ENCODE results near the gene NID2. TPM values are rescaled to one million over a fixed set of nuclear protein-coding genes. Genes with fewer than 3 reads are reported as not detected.

NID2 gene
- total RNA-seq, 1 experiment from 2014 or later, result 12.6 TPM

GRCh38 chr14:52054678-52055077, 14.2 kb downstream of the NID2 start:
- H3K27ac ChIP-seq (ENCODE audit: low read depth, low read length, poor library complexity, severe bottlenecking), result no peak overlapping the region

GRCh38 chr14:52053044-52053443, 15.8 kb downstream of the NID2 start:
- Histone ChIP-seq H3K9me3 (ENCODE audit: low read depth, low read length, poor library complexity, severe bottlenecking) (no peaks in the 10 kb centered on the region), H3K27me3 (replicated peaks; ENCODE audit: insufficient read depth, low read depth, low read length, poor library complexity) (no peaks in the 10 kb centered on the region), H3K4me1 (ENCODE audit: insufficient read depth, low read length, poor library complexity, severe bottlenecking) (peaks cover 29% of the 10 kb centered on the region), H3K4me3 (ENCODE audit: low read depth, low read length, poor library complexity, severe bottlenecking) (no peak overlapping the region), H3K36me3 (ENCODE audit: insufficient read depth, low read length, poor library complexity, severe bottlenecking) (peaks cover 7% of the 10 kb centered on the region), H3K27ac (ENCODE audit: low read depth, low read length, poor library complexity, severe bottlenecking) (no peak overlapping the region)
- ChIA-PET CTCF (no interaction called here), POLR2A (ENCODE audit: low non-redundant PET) (no interaction called here)
- intact Hi-C loops (cut with micrococcal nuclease; ENCODE audit: unreplicated experiment), result no loop called here
- DNase-seq (ENCODE audit: low spot score), result no peak
- BruUV-seq (replicated peaks), result no TSS peak
- TF ChIP-seq CTCF (conservative IDR thresholded peaks at IDR 0.05; ENCODE audit: low read depth, low read length) (no peak), EZH2 (IDR thresholded peaks at IDR 0.05; ENCODE audit: borderline replicate concordance, low read depth, low read length, poor library complexity, severe bottlenecking) (no peak)

More at GRCh38 chr14:52054678-52055077, 14.2 kb downstream of the NID2 start:
- peaks cover 14% of the 10 kb centered on the region for H3K4me1 ChIP-seq (ENCODE audit: insufficient read depth, low read length, poor library complexity, severe bottlenecking)
- intact Hi-C loops (cut with micrococcal nuclease; ENCODE audit: unreplicated experiment), result no loop called here
- no TSS peak for BruUV-seq (replicated peaks)
- POLR2A ChIA-PET (ENCODE audit: low non-redundant PET), result no interaction called here
- no peaks in the 10 kb centered on the region for H3K27me3 ChIP-seq (replicated peaks; ENCODE audit: insufficient read depth, low read depth, low read length, poor library complexity)
- no peaks in the 10 kb centered on the region for H3K9me3 ChIP-seq (ENCODE audit: low read depth, low read length, poor library complexity, severe bottlenecking)
- DNase-seq (ENCODE audit: low spot score), result no peak
- peaks cover 7% of the 10 kb centered on the region for H3K36me3 ChIP-seq (ENCODE audit: insufficient read depth, low read length, poor library complexity, severe bottlenecking)
- CTCF ChIA-PET, result no interaction called here
- TF ChIP-seq EZH2 (IDR thresholded peaks at IDR 0.05; ENCODE audit: borderline replicate concordance, low read depth, low read length, poor library complexity, severe bottlenecking), result no peak
- TF ChIP-seq CTCF (conservative IDR thresholded peaks at IDR 0.05; ENCODE audit: low read depth, low read length), result no peak
- H3K4me3 ChIP-seq (ENCODE audit: low read depth, low read length, poor library complexity, severe bottlenecking), result no peak overlapping the region

DNA sequence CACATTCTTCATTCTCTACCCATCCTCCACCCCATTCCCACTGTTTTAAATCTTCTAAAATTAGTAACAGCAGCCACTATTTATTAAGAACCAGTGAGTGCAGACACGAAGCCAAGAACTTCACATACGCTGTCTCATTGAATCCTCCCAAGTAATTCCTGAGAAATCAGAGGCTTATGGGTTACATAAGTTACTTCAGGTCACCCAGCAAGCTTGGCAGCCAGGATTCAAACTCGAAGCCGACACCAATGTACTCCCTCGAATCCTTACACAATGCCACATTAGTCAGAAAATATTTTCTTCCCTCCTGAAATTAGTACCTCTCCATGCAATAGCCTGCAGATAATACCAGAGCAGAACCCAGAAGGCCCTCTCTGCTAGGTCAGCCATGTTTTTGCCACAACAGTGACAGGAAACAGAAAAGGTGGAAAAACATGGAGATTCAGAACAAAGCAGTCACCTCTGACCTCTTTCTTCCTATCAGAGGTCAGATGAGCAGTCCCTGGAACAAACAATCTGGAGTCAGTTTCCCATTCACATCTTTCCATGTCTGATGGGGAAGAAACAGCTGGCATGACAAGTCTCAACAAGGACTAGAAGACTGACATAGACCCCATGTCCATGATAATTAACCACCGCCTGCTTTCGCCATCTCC, 16.4 kb downstream of the NID2 start:
- Histone ChIP-seq H3K27me3 (replicated peaks; ENCODE audit: insufficient read depth, low read depth, low read length, poor library complexity) (no peaks in the 10 kb centered on the region), H3K9me3 (ENCODE audit: low read depth, low read length, poor library complexity, severe bottlenecking) (no peaks in the 10 kb centered on the region), H3K27ac (ENCODE audit: low read depth, low read length, poor library complexity, severe bottlenecking) (no peak overlapping the region), H3K4me3 (ENCODE audit: low read depth, low read length, poor library complexity, severe bottlenecking) (no peak overlapping the region), H3K36me3 (ENCODE audit: insufficient read depth, low read length, poor library complexity, severe bottlenecking) (peaks cover 7% of the 10 kb centered on the region), H3K4me1 (ENCODE audit: insufficient read depth, low read length, poor library complexity, severe bottlenecking) (peaks cover 29% of the 10 kb centered on the region)
- TF ChIP-seq EZH2 (IDR thresholded peaks at IDR 0.05; ENCODE audit: borderline replicate concordance, low read depth, low read length, poor library complexity, severe bottlenecking), result no peak
- no peak for TF ChIP-seq CTCF (conservative IDR thresholded peaks at IDR 0.05; ENCODE audit: low read depth, low read length)
- CTCF ChIA-PET, result no interaction called here
- POLR2A ChIA-PET (ENCODE audit: low non-redundant PET), result no interaction called here
- intact Hi-C loops (cut with micrococcal nuclease; ENCODE audit: unreplicated experiment), result no loop called here
- BruUV-seq (replicated peaks), result no TSS peak
- DNase-seq (ENCODE audit: low spot score), result no peak

All from A673 (cell line).